Measurements from ENCODE around the gene FRMPD4.

The FRMPD4 gene

GRCh38 chrX:12137951-12138360, 317 bp upstream of the FRMPD4 start:
- no peaks in the 10 kb centered on the region for H3K79me2 ChIP-seq (ENCODE audit: insufficient read depth, low read length)
- H3K4me2 ChIP-seq (ENCODE audit: low read depth, low read length, poor library complexity, severe bottlenecking): no peak overlapping the region
- no peaks in the 10 kb centered on the region for H3F3A ChIP-seq (ENCODE audit: low read depth)
- no peak overlapping the region for H3K4me3 ChIP-seq (ENCODE audit: low read length, poor library complexity, severe bottlenecking)
- H3K36me3 ChIP-seq (ENCODE audit: insufficient read depth, low read length): no peaks in the 10 kb centered on the region
- no peaks in the 10 kb centered on the region for H3K4me1 ChIP-seq (ENCODE audit: insufficient read depth, low read length, poor library complexity, severe bottlenecking)
- H3K27me3 ChIP-seq (ENCODE audit: insufficient read depth, low read length, poor library complexity, severe bottlenecking): no peaks in the 10 kb centered on the region
- H4K20me1 ChIP-seq (ENCODE audit: insufficient read depth, low read length, poor library complexity, severe bottlenecking): no peaks in the 10 kb centered on the region
- no peak overlapping the region for H2AFZ ChIP-seq (ENCODE audit: low read length)
- no peak overlapping the region for H3K9ac ChIP-seq (ENCODE audit: low read depth, low read length, poor library complexity, severe bottlenecking)
- TF ChIP-seq EZH2phosphoT487 (IDR thresholded peaks at IDR 0.05; ENCODE audit: borderline replicate concordance): no peak
- no peak for TF ChIP-seq CTCF (conservative IDR thresholded peaks at IDR 0.05; ENCODE audit: low read length)
- no peaks in the 10 kb centered on the region for H3K9me2 ChIP-seq (replicated peaks; ENCODE audit: low read depth, low read length)
- H3K9me3 ChIP-seq (ENCODE audit: insufficient read depth, low read depth, low read length): no peaks in the 10 kb centered on the region

GRCh38 chrX:12139934-12140611, 1.8 kb downstream of the FRMPD4 start:
- H3K27me3 ChIP-seq (ENCODE audit: insufficient read depth, low read length, poor library complexity, severe bottlenecking): no peaks in the 10 kb centered on the region

GRCh38 chrX:12141511-12141910, 3.2 kb downstream of the FRMPD4 start:
- Histone ChIP-seq H3K79me2 (ENCODE audit: insufficient read depth, low read length) (no peaks in the 10 kb centered on the region), H3K9ac (ENCODE audit: low read depth, low read length, poor library complexity, severe bottlenecking) (no peak overlapping the region), H3K9me3 (ENCODE audit: insufficient read depth, low read depth, low read length) (no peaks in the 10 kb centered on the region), H3K27me3 (ENCODE audit: insufficient read depth, low read length, poor library complexity, severe bottlenecking) (no peaks in the 10 kb centered on the region), H2AFZ (ENCODE audit: low read length) (no peak overlapping the region), H3K4me1 (ENCODE audit: insufficient read depth, low read length, poor library complexity, severe bottlenecking) (no peaks in the 10 kb centered on the region), H3K4me3 (ENCODE audit: low read length, poor library complexity, severe bottlenecking) (no peak overlapping the region), H3K4me2 (ENCODE audit: low read depth, low read length, poor library complexity, severe bottlenecking) (no peak overlapping the region), H4K20me1 (ENCODE audit: insufficient read depth, low read length, poor library complexity, severe bottlenecking) (no peaks in the 10 kb centered on the region), H3K36me3 (ENCODE audit: insufficient read depth, low read length) (no peaks in the 10 kb centered on the region), H3K9me2 (replicated peaks; ENCODE audit: low read depth, low read length) (no peaks in the 10 kb centered on the region), H3F3A (ENCODE audit: low read depth) (no peaks in the 10 kb centered on the region)
- no peak for TF ChIP-seq CTCF (conservative IDR thresholded peaks at IDR 0.05; ENCODE audit: low read length)
- no peak for TF ChIP-seq EZH2phosphoT487 (IDR thresholded peaks at IDR 0.05; ENCODE audit: borderline replicate concordance)

More at GRCh38 chrX:12139934-12140611, 1.8 kb downstream of the FRMPD4 start:
- TF ChIP-seq EZH2phosphoT487 (IDR thresholded peaks at IDR 0.05; ENCODE audit: borderline replicate concordance): no peak
- Histone ChIP-seq H3K4me3 (ENCODE audit: low read length, poor library complexity, severe bottlenecking) (no peak overlapping the region), H3F3A (ENCODE audit: low read depth) (no peaks in the 10 kb centered on the region), H3K9me3 (ENCODE audit: insufficient read depth, low read depth, low read length) (no peaks in the 10 kb centered on the region), H2AFZ (ENCODE audit: low read length) (no peak overlapping the region), H3K4me1 (ENCODE audit: insufficient read depth, low read length, poor library complexity, severe bottlenecking) (no peaks in the 10 kb centered on the region), H3K4me2 (ENCODE audit: low read depth, low read length, poor library complexity, severe bottlenecking) (no peak overlapping the region), H3K9me2 (replicated peaks; ENCODE audit: low read depth, low read length) (no peaks in the 10 kb centered on the region), H3K36me3 (ENCODE audit: insufficient read depth, low read length) (no peaks in the 10 kb centered on the region), H3K9ac (ENCODE audit: low read depth, low read length, poor library complexity, severe bottlenecking) (no peak overlapping the region), H3K79me2 (ENCODE audit: insufficient read depth, low read length) (no peaks in the 10 kb centered on the region), H4K20me1 (ENCODE audit: insufficient read depth, low read length, poor library complexity, severe bottlenecking) (no peaks in the 10 kb centered on the region)

- H3K4me3 ChIP-seq (ENCODE audit: low read length, poor library complexity, severe bottlenecking): no peak overlapping the region
- H3K9me2 ChIP-seq (replicated peaks; ENCODE audit: low read depth, low read length): no peaks in the 10 kb centered on the region
- no peaks in the 10 kb centered on the region for H3K4me1 ChIP-seq (ENCODE audit: insufficient read depth, low read length, poor library complexity, severe bottlenecking)
- H3K4me2 ChIP-seq (ENCODE audit: low read depth, low read length, poor library complexity, severe bottlenecking): no peak overlapping the region
- H3K36me3 ChIP-seq (ENCODE audit: insufficient read depth, low read length): no peaks in the 10 kb centered on the region
- TF ChIP-seq CTCF (conservative IDR thresholded peaks at IDR 0.05; ENCODE audit: low read length): no peak
- no peak for TF ChIP-seq EZH2phosphoT487 (IDR thresholded peaks at IDR 0.05; ENCODE audit: borderline replicate concordance)
- no peaks in the 10 kb centered on the region for H4K20me1 ChIP-seq (ENCODE audit: insufficient read depth, low read length, poor library complexity, severe bottlenecking)
- H3K27me3 ChIP-seq (ENCODE audit: insufficient read depth, low read length, poor library complexity, severe bottlenecking): no peaks in the 10 kb centered on the region
- H3K9me3 ChIP-seq (ENCODE audit: insufficient read depth, low read depth, low read length): no peaks in the 10 kb centered on the region
- no peak overlapping the region for H3K9ac ChIP-seq (ENCODE audit: low read depth, low read length, poor library complexity, severe bottlenecking)
- H3K79me2 ChIP-seq (ENCODE audit: insufficient read depth, low read length): no peaks in the 10 kb centered on the region
- H3F3A ChIP-seq (ENCODE audit: low read depth): no peaks in the 10 kb centered on the region
- no peak overlapping the region for H2AFZ ChIP-seq (ENCODE audit: low read length)
Observed at GRCh38 chrX:12142661-12143060, 4.4 kb downstream of the FRMPD4 start.
